Panc1 (cell line): ENCODE results near the gene USP4.

Source experiments
- CTCF ChIP-seq: fragments of 450-650 bp; IDR thresholded peaks from 2 replicates; pipeline ENCODE4 v1.5.1; 2017; ENCODE audit warnings: mild to moderate bottlenecking
- REST ChIP-seq, 2 experiments: IDR thresholded peaks; 2 replicates each; pipeline ENCODE4 v1.6.1; 2011 to 2012; ENCODE audit warnings: low read depth in 2 of 2, control low read depth in 1 of 2, low read length in 1 of 2, mild to moderate bottlenecking in 1 of 2, moderate library complexity in 1 of 2; ENCODE audit not compliant: insufficient read depth in 1 of 2
- TCF7L2 ChIP-seq: IDR thresholded peaks from 2 replicates; pipeline ENCODE4 v1.6.1; 2011; ENCODE audit warnings: mild to moderate bottlenecking, low read depth, low read length, inconsistent platforms

- TF ChIP-seq CTCF = peak; percentile 49; the same call in 1 of the 2 replicates
- TF ChIP-seq TCF7L2 = no peak
- TF ChIP-seq REST (IDR thresholded peaks at IDR 0.05; ENCODE audit: insufficient read depth in 1 of 2, low read depth in 2 of 2, low read length in 1 of 2) = no peak
Measured at GRCh38 chr3:49339941-49340800, at the start of gene USP4.
